CD4-positive, alpha-beta T cell (primary cell): ENCODE results near the gene FGGY. TPM values are rescaled to one million over a fixed set of nuclear protein-coding genes. Genes with fewer than 3 reads are reported as not detected.

ENCODE experiments used
- ATAC-seq: fragments of 200-7000 bp; cut with Tn5 transposase; one replicate; pipeline ENCODE4 v1.10.0; 2022; ENCODE audit warnings: mild to moderate bottlenecking; ENCODE audit not compliant: poor library complexity
- CTCF ChIA-PET: fragments of 350-600 bp; sonication (Branson Sonifier 250); formaldehyde crosslinking; loops from one replicate; lab custom pipeline; 2021; ENCODE audit warnings: antibody characterized with exemption, inconsistent platforms; lab: Charles Lee
- POLR2A ChIA-PET: fragments of 350-600 bp; sonication (Branson Sonifier 250); formaldehyde crosslinking; loops from one replicate; lab custom pipeline; 2021; ENCODE audit warnings: antibody characterized with exemption, inconsistent platforms; lab: Charles Lee
- DNase-seq, 14 experiments: peaks; one replicate each; pipeline ENCODE4 v3.0.0-alpha.2; 2013 to 2020; ENCODE audit warnings: mixed read lengths in 2 of 14
- H3K27ac ChIP-seq, 2 donors: one replicate each; pipeline versions ENCODE4 v1.5.1 to v1.7.0; 2013; ENCODE audit warnings: low read length in 2 of 2, low read depth in 1 of 2, mild to moderate bottlenecking in 1 of 2
- H3K27me3 ChIP-seq, 2 experiments: 1 replicate in 1 of 2; 2 replicates in 1 of 2; pipeline versions ENCODE4 v1.6.1 to v1.7.0; 2013; ENCODE audit warnings: low read length in 2 of 2, control low read depth in 1 of 2, mild to moderate bottlenecking in 1 of 2, moderate library complexity in 1 of 2; ENCODE audit not compliant: insufficient read depth in 2 of 2, control insufficient read depth in 1 of 2
- H3K36me3 ChIP-seq: one replicate; pipeline ENCODE4 v1.6.1; 2013; ENCODE audit warnings: low read length, control low read depth; ENCODE audit not compliant: insufficient read depth
- H3K4me1 ChIP-seq: one replicate; pipeline ENCODE4 v1.6.1; 2013; ENCODE audit warnings: low read length, control low read depth; ENCODE audit not compliant: insufficient read depth
- H3K4me3 ChIP-seq: one replicate; pipeline ENCODE4 v1.5.1; 2013; ENCODE audit warnings: mild to moderate bottlenecking, low read length, moderate library complexity
- H3K9me3 ChIP-seq, 2 experiments: 1 replicate in 1 of 2; 2 replicates in 1 of 2; pipeline versions ENCODE4 v1.6.1 to v1.7.0; 2013; ENCODE audit warnings: low read length in 2 of 2, mild to moderate bottlenecking in 2 of 2, control low read depth in 1 of 2, moderate library complexity in 1 of 2; ENCODE audit not compliant: control insufficient read depth in 1 of 2, insufficient read depth in 1 of 2
- H3K27ac Mint-ChIP-seq: one replicate; pipeline ENCODE4 v1.8.0; 2020; ENCODE audit warnings: mixed read lengths
- H3K27me3 Mint-ChIP-seq: one replicate; pipeline ENCODE4 v1.8.0; 2021; ENCODE audit warnings: mixed read lengths
- H3K36me3 Mint-ChIP-seq: one replicate; pipeline ENCODE4 v1.8.0; 2021; ENCODE audit warnings: low read depth, mixed read lengths
- H3K4me1 Mint-ChIP-seq: one replicate; pipeline ENCODE4 v1.8.0; 2021; ENCODE audit warnings: low read depth, mixed read lengths
- H3K4me3 Mint-ChIP-seq: one replicate; pipeline ENCODE4 v1.8.0; 2020; ENCODE audit warnings: mild to moderate bottlenecking, mixed read lengths
- H3K9me3 Mint-ChIP-seq: one replicate; pipeline ENCODE4 v1.8.0; 2020; ENCODE audit warnings: mixed read lengths
- CTCF ChIP-seq: fragments of 200-600 bp; IDR thresholded peaks from one replicate; pipeline ENCODE4 v1.8.0; 2022; ENCODE audit warnings: antibody characterized with exemption, mild to moderate bottlenecking
- intact Hi-C, 2 experiments: fragments of 100-400 bp; cut with DNase I in 1 of 2; cut with micrococcal nuclease in 1 of 2; formaldehyde crosslinking; loops; one replicate each; pipeline versions ENCODE4 v1.15.1 to v1.9.0; 2023 to 2025; cut with DNase I, micrococcal nuclease
- total RNA-seq, 174 experiments: library from RNA in 2 of 174; stranded (reverse) in 2 of 174; gene quantifications; one replicate each; pipeline ENCODE4 v1.2.3 and lab custom pipeline; 2021 to 2026

Gene FGGY
- total RNA-seq, 2 experiments from 2014 or later, result 9.5 to 10.0 TPM

DNA sequence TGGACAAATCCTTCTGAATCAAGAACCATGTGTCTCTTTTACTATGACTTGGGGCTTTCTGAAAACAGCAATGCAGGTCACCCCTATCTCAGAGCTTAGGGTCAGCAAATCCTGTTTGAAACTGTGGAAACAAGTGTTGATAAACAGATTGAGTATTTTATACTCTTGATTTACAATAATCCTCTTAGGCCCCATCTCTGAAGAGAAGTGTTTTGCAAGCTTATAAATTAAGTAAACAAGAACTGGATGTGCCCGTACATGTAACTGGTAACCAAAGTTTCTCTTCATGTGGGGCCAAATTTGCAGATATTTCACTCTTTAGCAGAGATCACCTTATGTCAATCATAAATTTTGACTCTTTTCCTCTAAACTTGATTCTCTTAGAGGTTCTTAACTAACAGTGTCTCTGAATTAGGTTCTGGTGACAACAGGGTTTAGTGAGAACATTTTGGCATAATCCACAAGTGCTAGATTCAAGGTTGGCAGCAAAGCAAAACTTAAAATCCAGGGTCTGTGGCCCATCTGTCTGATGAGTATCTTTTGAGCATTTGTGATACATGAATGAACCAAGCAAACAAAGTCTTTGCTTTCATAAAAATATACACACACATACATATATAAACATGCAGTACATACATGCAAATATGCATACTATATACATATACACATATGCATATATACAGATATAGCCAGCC, 334.8 kb downstream of the FGGY start:
- TF ChIP-seq CTCF, result no peak
- ATAC-seq, result no peak
- CTCF ChIA-PET, result no interaction called here

DNA sequence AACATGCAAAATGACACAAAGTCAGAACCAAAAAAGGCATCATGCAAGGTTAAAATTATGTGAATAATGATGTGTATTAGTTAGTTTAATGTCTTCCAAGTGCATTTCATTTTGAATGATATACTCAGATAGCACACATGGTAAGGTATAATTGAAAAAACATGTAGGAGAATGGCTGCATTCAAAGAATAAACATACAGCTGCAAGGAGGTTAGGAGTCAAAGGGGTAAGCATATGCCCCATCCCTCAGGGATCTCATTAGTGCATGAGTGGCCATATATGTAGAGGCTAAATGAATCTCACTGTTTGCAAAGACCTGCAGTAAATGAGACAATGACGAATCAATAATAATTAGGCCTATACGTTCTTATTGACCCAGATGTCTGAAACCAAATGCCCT, 338.2 kb downstream of the FGGY start:
- no peaks in the 10 kb centered on the region for H3K9me3 Mint-ChIP-seq
- no peaks in the 10 kb centered on the region for H3K27me3 Mint-ChIP-seq
- ChIA-PET POLR2A (no interaction called here), CTCF (no interaction called here)
- DNase-seq (no peak), ATAC-seq (no peak)
- H3K4me3 ChIP-seq, result no peak overlapping the region
- H3K36me3 Mint-ChIP-seq, result no peaks in the 10 kb centered on the region
- H3K36me3 ChIP-seq, result no peaks in the 10 kb centered on the region
- H3K27ac Mint-ChIP-seq, result no peak overlapping the region
- no peaks in the 10 kb centered on the region for H3K27me3 ChIP-seq
- no peaks in the 10 kb centered on the region for H3K4me1 ChIP-seq
- no peak for TF ChIP-seq CTCF
- H3K27ac ChIP-seq, result no peak overlapping the region
- H3K9me3 ChIP-seq, result no peaks in the 10 kb centered on the region
- H3K4me1 Mint-ChIP-seq, result no peaks in the 10 kb centered on the region
- intact Hi-C loops, result no loop called here
- H3K4me3 Mint-ChIP-seq, result no peak overlapping the region

More for the DNA sequence above, 334.8 kb downstream of the FGGY start:
- H3K36me3 ChIP-seq, result no peaks in the 10 kb centered on the region
- POLR2A ChIA-PET, result no interaction called here
- H3K9me3 ChIP-seq, result no peaks in the 10 kb centered on the region
- no peaks in the 10 kb centered on the region for H3K27me3 ChIP-seq
- Mint-ChIP-seq H3K9me3 (no peaks in the 10 kb centered on the region), H3K4me3 (no peak overlapping the region), H3K4me1 (no peaks in the 10 kb centered on the region), H3K27me3 (no peaks in the 10 kb centered on the region), H3K36me3 (no peaks in the 10 kb centered on the region), H3K27ac (no peak overlapping the region)
- no peak overlapping the region for H3K27ac ChIP-seq
- intact Hi-C loops, result no loop called here
- no peak for DNase-seq
- H3K4me3 ChIP-seq, result no peak overlapping the region
- no peaks in the 10 kb centered on the region for H3K4me1 ChIP-seq

GRCh38 chr1:59638231-59638711, 341.4 kb downstream of the FGGY start:
- no peak overlapping the region for H3K27ac Mint-ChIP-seq
- ATAC-seq, result no peak
- H3K4me3 Mint-ChIP-seq, result no peak overlapping the region
- Histone ChIP-seq H3K9me3 (no peaks in the 10 kb centered on the region), H3K27me3 (no peaks in the 10 kb centered on the region), H3K27ac (no peak overlapping the region), H3K36me3 (no peaks in the 10 kb centered on the region), H3K4me3 (no peak overlapping the region), H3K4me1 (no peaks in the 10 kb centered on the region)
- no peaks in the 10 kb centered on the region for H3K9me3 Mint-ChIP-seq
- H3K4me1 Mint-ChIP-seq, result no peaks in the 10 kb centered on the region
- no peak for DNase-seq
- POLR2A ChIA-PET, result no interaction called here
- TF ChIP-seq CTCF, result no peak
- no peaks in the 10 kb centered on the region for H3K27me3 Mint-ChIP-seq
- CTCF ChIA-PET, result no interaction called here
- intact Hi-C loops, result no loop called here
- no peaks in the 10 kb centered on the region for H3K36me3 Mint-ChIP-seq
